HG03196 (cell line): ENCODE data around the gene ASB10.

Source experiments
- ATAC-seq: cut with Tn5 transposase; IDR thresholded peaks from one replicate; pipeline ENCODE4 v1.9.1; 2021; ENCODE audit not compliant: unreplicated experiment

Gene ASB10

DNA sequence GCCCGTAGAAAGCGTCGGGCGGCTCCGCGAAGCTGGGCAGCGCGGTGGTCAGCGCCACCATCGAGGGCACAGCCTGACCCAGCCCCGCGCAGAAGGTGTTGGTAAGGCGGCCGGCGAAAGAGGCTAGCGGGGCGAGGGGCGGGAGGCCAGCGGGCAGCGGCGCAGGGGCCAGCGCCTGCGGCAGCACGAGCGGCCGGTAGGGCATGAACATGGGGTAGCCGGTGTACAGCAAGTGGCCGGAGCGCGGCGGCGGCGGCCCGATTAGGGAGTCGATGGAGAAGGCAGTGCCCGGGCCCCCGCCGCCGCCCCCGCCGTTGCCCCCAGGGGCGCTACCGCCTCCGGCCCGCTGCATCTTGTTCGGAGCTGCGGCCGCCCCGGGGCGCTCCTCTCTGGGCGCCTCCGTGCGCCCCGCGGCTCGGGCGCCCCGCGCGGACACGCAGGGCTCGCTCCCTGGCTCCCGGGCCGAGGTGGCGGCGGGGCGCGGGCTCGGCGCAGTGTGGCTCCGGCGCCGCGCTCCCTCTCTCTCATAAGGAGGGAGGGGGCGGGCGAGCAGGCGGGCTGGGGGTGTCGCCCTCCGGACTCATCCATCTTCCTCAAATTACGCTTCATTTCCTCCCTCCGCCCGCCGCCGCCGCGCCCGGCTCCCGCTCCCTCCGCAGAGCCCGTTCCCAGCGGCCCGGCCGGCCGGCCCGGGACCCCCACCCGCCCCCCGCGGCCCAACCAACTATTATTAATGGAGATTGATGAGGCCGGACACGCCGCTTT, 19.7 kb downstream of the ASB10 start, which contains the start of gene GBX1:
GBX1 (minus strand) TSS at position 498 of the 765 bp plus-strand sequence; CDS start at position 352, 146 bp downstream.
- no peak for ATAC-seq

DNA sequence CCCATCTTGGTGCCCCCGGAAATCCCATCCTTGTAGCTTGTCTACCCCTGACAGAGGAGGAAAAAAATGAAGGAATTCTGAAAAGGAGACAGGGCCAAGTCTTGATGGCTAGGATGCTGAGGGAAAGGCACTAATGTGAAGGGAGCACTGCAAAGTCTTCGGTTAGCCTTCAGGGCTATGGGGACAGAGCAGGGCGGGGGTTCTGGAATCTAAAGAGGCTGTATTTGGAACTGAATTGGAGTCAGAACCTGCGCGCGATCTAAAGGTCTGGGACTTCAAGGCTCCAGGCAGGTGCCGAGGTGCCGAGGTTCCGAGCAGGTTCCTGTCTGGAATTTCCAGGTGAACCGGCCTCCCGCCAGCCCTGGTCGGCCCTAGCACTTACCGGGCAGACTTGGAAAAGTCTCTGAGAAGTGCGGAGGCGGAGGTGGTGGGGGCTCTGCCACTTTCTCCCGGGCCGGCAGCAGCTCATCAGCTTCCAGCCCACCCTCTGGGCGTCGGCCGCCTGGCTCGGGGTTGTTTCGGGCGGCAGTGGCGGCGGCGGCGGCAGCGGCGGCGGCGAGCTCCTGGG, 20.3 kb downstream of the ASB10 start:
- no peak for ATAC-seq

DNA sequence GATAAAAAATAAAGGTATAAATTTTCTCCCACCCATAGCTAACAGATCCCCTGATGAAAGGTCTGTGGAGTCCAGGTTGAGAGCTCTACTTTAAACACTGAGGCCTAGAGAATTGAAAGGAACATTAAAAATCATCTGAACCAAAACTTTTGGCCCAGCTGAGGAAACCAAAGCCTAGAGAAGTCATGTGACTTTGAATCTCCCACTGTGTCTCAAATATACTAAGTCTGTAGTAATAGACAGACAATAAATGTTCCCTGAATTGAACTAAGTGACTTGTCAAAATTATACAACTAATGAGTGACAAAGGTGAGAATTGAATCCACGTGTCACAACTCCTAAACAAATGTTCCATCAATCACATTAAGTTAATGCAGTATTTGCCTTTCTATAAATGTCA, 25.3 kb downstream of the ASB10 start:
- no peak for ATAC-seq

DNA sequence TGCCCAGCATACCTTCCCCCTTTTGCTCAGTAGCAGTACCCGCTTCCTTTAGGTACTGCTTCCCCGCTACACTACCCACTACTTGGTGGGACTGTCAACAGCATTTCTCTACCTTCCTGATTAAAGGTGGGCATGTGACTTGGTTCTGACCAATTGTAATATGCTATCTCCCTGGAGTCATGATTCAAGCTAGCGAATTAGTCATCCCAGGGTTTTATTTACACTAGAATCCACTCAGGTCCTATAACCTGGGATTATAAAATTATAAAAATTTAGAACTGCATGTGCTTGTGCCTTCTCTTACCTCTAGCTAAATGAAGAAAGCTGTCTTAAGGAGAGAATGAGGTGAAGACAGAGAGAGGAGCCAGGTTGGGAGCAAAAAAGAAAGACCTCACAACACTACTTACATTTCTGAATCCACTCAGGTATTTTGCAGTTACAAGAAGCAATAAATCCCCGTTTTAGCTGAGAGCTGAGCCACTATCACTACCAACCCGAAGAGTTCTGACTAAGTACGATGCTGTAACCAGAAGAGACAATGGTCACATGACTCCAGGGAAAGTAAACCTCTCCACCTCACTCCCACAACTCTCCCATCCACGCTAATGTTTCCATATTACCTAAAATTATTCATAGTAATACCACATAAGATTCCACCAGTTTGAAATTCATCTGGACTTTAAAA, 29.3 kb downstream of the ASB10 start:
- no peak for ATAC-seq

DNA sequence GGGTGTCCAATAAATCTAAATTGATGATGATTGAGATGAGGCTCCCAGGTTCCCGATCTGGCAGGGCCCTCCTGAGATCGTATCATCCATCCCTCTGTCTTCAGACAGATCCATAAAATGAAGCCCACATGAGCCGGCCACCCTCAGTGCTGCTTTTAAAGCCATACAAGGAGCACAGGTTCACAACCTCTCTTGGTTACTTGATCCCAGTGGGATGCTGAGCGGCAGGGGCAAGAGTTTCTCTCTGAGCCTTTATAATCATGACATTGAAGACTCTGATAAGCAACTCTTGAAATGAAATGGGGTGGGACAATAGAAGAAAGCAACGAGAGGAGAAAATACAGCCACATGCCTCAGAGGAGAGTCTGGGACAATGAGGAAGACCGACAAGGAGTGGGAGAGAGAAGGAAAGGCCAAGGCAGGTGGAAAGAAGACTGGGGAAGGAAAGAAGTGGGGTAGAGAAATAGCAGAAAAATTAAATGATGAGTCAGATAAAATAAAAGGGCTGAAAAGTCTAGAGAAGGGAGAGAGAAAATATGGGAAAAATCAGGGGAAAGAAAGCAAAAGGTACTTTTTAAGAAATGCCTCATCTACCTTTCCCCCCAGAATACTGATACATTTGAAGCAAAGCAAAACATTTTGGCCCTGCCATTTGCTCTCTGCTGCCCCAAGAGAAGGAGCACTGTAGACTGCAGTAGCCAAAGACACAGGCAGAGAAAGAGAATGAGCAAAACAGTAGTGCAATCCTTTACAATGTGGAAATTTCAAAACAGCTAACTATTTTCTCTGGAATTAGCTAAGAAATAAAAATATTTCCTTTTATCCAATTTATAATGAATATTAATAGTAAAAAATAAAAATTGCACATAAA, 34.2 kb downstream of the ASB10 start:
- ATAC-seq, result no peak

DNA sequence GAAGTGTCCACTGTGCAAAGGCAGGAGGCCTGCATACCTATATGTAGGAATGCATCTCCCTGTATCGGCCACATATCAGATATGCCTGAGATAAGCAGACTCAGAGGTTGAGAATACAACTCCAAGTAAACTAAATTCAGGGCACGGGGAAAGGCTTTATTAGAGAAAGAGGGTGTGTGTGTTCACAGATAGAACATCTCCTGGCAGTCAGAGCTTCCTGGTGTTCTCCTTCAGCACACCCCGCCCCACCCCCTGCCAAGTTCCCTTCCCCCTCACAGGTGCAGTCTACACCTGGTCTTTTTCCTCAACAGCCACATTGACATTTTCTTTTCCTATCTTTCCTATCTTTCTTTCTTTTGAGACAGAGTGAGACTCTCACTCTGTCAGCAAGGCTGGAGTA, 36.7 kb downstream of the ASB10 start:
- no peak for ATAC-seq

DNA sequence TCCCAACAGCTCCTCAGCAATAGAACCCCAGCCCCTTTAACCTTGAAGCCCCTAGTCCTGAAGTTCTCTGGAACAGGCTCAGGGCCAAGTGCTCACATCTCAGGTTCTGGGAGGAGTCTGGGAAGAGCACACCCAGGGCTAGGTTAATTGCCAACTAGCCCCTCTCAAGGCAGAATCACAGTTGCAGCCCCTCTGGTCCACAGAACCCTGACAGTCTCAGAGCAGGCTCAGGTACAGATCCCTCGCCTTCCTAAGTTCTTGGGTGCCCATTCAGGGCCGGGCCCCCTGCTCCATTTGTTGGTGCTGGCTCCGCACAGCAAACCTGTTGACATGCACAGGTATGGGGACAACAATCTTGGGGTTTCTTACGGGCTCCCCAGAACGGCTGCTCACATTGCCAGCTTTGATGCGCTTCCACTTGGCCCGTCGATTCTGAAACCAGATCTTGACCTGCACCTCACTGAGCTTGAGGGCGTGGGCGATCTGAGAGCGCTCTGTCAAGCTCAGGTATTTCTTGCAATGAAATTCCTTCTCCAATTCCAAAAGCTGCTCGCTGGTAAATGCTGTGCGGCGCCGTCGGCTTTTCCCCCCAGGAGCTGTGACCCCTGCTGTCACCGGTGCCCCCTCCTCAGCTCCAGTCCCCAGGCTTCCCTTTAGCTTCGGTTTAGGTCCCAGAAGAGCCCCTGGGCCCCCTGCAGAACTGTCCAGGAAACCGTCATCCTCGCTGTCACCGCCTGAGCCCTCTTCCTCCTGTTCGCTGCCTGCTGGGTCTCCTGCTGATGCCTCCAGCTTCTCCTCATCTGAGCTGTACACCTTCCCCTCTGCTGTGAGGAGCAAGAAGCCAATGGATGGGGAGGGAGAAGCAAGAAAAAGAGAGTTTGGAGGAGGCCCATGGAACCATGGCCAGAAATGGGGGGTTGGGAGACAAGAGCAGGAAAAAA, 38.5 kb downstream of the ASB10 start:
- no peak for ATAC-seq

DNA sequence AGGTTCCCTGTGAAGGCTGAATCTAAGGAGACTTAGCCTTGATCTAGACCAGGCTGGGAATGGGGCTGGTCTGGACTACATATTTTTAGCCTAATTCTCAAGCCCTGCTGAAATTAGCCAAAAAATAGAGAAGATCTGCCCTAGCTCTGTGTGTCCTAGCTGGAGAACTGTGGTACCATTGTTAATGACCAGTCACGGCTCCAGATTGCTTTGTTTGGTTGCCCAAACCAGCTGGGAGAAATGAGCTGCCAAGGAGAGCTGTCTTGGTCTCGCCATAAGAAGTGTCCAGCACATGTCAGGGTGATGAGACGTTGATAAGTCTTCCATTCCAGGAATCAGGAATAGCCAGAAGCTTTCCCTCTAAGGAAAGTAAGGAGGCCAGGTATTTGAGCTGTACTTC, 40.3 kb downstream of the ASB10 start:
- ATAC-seq, result no peak

DNA sequence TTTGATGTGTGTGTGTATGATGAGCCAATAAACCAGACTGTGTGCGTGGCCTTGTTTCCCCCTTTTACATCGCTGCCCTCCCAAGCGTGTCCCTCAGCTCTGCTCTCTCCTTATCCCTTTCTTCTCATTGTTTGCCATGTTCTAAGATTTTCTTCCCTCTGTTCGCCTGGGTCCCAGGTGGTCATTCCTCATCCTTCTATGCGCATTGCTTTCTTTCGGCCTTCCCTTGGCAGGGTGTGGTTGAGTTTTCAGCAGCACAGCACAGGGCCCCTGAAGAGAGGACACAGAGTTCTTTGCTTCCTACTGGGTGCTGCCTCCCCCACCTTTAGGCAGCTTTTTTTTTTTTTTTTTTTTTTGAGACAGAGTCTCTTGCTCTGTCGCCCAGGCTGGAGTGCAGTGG, 42.7 kb downstream of the ASB10 start:
- ATAC-seq, result no peak

DNA sequence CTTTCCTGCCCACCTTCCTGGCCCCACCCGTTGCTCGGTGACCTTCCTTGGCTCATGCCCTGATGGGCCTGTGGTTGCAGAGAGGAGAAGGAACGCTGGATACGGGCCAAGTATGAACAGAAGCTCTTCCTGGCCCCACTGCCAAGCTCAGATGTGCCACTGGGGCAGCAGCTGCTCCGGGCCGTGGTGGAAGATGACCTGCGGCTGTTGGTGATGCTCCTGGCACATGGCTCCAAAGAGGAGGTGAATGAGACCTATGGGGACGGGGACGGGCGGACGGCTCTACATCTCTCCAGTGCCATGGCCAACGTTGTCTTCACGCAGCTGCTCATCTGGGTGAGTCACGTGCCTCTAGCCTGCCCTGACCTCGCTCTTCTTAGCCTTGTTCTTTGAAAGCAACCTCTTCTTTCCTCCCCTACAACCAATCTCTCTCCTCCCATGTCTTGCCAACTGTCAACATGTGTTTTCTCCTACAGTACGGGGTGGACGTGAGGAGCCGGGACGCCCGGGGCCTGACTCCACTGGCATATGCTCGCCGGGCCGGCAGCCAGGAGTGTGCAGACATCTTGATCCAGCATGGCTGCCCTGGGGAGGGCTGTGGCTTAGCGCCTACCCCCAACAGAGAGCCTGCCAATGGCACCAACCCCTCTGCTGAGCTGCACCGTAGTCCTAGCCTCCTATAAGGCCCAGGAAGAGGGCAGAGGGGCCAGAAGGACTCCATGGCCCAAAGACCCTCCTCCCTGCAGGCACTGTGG, 43.6 kb downstream of the ASB10 start:
- ATAC-seq, result no peak

DNA sequence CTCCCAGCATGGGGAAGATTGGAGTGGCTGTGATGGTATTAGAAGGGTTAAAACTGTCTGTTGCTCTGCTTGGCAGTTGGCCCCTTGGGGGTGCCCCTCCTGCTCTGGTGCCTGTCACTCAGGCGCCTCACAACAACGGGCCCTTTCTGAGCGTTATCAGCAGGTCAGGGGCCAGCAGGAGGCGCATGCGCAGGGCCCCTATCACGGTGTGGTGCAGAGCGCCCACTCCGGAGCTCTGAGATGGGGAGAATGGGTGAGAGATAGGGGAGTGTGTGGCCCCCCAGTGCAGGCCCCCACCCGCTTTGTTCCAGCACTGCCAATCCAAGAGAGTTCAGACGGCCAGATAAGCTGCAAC, 44.4 kb downstream of the ASB10 start:
- ATAC-seq, result no peak

DNA sequence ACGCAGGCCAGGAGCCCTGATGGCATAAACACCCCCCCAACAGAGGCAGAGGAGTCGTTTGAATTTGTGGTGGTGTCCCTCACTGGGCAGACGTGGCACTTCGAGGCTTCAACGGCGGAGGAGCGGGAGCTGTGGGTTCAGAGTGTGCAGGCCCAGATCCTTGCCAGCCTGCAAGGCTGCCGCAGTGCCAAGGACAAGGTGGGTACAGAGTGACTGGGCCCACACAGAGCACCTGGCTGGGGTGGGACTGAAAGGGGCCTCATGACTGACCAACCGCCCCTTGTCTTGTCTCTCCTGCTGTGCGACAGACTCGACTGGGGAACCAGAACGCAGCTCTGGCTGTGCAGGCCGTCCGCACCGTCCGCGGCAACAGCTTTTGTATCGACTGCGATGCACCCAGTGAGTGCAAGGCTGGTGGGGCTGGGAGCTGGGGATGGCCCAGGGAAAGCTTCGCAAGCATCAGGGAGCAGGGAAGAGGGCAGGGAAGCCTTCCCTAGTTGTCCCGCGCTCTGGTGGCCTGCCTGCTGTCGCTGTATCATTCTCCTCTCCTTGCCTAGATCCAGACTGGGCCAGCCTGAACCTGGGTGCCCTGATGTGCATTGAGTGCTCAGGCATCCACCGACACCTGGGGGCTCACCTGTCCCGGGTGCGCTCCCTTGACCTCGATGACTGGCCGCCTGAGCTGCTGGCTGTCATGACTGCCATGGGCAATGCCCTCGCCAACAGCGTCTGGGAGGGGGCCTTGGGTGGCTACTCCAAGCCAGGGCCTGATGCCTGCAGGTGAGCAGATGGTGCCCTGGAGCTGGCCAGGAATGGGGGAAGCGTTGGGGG, 45.0 kb downstream of the ASB10 start:
- no peak for ATAC-seq

DNA sequence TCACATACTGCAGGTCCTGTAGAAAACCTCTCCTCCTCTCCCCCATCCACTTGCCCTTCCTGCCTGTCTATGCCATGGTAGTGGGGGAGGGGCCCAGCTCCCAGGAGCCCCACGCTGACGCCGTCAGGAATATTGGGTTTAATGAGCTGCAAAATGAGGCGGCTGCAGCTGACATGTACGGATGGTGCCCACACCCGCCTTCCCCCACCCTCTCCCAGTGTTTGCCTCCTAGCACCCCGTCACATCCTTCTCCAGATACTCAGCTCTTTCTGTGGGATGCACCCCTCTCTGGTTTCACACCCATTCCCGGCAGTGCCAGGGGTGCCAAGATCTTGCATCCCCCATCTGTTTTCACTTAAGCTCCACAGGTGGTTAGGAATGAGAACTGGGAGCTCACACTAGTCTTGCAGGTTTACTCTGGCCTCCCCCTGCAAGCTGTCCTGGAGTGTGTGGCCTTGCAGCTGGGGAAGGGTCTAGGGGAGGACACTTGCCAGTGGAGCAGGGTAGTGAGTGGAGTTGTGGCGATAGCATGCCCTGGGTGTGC, 45.7 kb downstream of the ASB10 start:
- ATAC-seq, result no peak

DNA sequence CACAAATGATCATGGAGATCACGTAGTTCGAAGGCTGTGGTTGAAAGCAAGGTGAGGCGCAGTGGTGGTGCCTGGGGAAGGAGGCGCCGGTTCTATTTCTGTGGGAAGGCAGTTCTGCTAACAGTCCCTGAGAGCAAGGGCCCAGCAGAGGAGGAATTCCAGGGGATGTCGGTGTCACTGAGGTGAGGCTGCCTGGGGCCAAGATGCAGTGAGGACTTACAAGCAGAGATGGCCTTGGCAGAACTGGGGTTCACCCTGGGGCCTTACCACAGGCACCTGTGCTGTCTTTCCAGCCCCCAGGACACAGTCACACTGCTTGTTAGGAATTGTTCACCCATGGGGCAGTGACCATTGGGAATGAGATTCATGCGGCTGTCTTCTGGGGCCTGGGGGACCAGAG, 46.2 kb downstream of the ASB10 start:
- no peak for ATAC-seq

DNA sequence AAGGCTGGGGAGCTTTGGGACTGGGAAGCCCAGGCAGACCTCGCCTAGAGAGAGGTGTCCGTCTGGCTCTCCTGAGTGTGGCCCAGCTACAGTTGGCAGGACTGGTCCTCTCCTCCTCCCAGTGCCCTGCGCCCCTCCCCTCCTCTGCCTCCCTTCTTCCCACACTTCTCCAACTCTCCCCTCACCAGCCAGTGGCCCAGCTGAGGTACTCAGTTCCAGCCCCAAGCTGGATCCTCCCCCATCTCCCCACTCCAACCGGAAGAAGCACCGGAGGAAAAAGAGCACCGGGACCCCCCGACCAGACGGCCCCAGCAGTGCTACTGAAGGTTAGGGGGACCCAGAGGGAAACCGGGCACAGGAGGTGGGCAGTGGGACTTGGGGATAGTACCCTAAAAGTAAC, 47.3 kb downstream of the ASB10 start:
- no peak for ATAC-seq

DNA sequence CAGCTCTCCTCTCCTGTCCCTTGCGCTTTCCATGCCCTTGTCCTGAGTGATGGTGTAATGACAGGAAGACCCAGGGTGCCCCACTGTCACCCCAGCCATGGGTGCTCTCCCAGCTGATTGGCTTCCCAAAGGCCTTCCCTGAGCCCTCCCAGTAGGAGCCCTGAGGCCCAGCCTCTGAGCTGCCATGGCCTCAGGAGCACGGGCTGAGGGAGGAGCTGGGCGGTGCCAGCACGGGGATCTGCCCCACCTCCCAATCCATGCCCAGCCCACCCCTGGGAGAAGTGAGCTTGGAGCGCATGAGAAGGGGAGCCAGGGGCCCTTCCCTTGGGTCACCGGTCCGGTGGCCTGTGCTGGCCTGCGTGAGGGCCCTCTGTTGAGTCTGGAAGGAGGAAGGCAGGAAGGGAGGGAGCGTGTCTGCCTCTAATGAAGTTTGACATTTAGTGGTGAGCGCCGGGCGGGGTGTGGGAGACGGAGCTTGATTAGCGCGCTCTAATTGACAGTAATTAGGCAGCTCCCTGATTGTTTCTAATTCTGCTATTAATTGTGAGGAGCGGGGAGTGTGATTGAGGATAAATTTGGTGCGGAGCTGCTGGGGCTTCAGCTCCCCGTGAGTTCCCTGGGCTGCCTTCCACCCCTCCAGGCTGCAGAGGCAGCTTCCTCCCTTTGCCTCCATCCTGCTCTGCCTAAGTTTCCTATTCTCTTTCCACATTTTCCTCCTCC, 47.8 kb downstream of the ASB10 start:
- ATAC-seq, result no peak

DNA sequence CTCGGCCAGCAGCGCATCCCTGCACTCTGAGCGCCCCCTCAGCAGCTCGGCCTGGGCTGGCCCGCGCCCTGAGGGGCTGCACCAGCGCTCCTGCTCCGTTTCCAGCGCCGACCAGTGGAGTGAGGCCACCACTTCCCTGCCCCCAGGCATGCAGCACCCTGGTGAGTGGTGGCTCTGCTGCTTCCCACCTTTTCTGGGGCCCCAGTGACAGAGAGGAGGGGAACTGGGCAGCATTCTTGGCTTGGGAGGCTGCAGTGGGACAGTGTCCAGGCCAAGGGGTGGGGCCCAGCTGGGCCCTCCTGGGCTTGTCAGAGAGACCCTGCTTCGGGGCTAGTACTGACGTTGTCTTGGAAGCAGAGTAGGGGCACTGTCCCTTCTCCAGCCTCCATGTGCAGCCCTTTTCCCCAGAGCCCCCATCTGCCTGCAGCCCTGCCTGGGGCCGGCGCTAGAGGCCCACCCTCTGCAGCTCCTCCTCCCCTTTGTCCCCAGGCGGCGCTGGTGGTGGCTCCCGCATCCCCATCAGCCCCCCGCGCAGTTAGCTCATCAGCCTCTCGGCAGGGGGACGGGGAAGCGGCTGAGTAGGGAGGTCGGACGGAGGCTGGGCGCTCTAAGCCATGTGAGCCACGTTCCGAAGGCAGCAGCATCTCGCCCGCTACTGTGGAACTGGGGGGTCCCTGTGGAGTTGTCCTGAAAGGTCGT, 48.7 kb downstream of the ASB10 start:
- no peak for ATAC-seq
